ENCODE measurements around the gene SPHK1. TPM values are rescaled to one million over a fixed set of nuclear protein-coding genes. Genes with fewer than 3 reads are reported as not detected.

Gene SPHK1
- total RNA-seq, 1 donor from 2014 or later: 54.5 TPM

- DNase-seq (ENCODE audit: low read depth): no peak
- TF ChIP-seq CTCF (conservative IDR thresholded peaks at IDR 0.05; ENCODE audit: low read depth, low read length): peak; percentile 66
- peak overlapping the region; percentile 64 for H3K4me3 ChIP-seq (ENCODE audit: low read depth, low read length)
These were observed 1.7 kb downstream of the SPHK1 start for GRCh38 chr17:76385892-76386786.

GRCh38 chr17:76386966-76387765 lies 2.8 kb downstream of the SPHK1 start:
- H3K4me3 ChIP-seq (ENCODE audit: low read depth, low read length): no peak overlapping the region
- no peak for DNase-seq (ENCODE audit: low read depth)
- no peak for TF ChIP-seq CTCF (conservative IDR thresholded peaks at IDR 0.05; ENCODE audit: low read depth, low read length)

DNA sequence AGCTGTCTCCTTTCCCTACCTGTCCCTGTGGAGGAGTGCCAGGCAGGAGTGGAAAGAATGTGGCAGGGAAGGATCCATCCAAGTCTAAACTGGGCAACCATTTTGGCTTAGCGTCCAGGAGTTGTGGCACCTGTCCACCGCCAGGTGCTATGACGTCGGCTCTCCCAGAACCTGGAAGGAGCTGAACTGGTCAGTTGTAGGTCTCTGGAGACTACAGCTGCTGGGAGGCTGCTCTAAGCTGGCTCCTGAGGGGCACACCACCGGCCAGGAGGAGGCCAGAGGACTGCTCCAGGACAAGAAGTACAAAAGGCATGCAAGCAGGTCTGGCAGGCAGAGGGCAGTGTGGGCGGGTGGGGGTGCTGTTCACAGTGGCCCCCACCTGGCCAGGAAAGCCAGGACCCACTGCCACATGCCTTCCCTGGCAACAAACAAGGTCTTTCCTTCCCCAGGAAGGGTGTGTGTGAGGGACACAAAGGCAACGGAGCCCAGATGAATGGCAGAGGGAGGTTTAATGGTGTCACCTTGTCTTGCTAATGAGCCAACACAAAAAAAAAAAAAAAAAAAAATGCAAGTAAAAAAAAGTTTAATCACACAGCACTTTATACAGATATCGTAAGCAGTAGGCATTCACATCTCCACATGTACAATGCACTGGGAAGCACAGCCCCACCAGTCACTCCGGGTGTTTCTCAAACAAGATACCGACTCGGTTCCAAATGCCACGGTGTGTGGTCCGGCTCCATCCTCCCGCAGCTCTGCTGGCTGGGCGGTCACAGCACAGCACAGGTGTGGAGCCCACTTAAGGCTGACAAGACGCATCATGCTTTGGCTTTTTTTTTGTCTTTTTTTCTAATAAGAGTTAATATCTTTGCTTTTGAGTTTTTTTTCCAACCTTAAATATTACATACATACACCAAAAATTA lies 4.8 kb downstream of the SPHK1 start:
- no peak for DNase-seq (ENCODE audit: low read depth)
- TF ChIP-seq CTCF (conservative IDR thresholded peaks at IDR 0.05; ENCODE audit: low read depth, low read length): peak; percentile 17
- H3K4me3 ChIP-seq (ENCODE audit: low read depth, low read length): no peak overlapping the region

DNA sequence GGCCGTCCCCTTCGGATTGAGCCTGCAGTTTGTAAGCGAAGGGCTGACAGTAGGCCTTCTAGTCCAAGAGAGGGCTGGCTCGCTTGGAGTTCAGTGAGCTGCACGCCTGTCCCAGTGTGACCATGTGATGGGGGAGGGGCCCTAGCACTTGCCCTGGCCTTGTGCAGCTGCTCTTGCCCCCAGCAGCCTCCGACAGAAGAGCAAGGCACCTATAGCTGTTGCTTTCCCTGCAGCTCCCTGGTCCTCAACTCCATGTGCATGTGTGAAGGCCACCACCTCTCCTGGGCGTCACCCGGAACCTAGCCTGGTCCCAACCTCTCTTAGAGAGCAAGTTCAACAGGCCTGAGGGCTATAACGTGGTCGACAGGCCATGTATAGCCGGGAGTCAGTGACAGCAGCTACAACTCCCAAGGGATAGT lies 5.6 kb downstream of the SPHK1 start:
- no peak overlapping the region for H3K4me3 ChIP-seq (ENCODE audit: low read depth, low read length)
- no peak for DNase-seq (ENCODE audit: low read depth)
- no peak for TF ChIP-seq CTCF (conservative IDR thresholded peaks at IDR 0.05; ENCODE audit: low read depth, low read length)

DNA sequence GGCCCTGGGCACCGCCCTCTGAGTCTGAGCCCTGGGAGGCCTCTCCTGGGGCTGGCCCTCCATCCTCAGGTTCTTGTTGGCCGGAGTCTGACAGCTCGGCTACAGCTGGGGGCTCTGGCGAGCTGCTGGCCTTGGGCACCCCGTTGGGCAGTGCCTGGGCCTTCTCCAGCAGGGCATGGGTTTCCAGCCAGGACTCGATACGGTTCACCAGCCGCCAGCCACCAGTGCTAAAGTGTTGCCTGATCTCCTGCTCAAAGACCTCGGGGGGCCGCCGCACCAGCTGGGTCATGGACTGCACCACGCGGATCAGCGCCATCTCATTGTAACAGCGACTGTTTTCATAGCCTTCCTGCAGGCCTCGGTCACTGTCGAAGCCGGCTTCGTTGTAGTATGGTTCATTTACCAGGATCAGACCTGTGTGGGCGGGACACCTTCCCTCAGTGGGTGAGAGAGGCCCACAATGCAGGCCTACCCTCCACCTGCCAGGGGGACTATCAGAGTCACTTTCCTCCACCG lies 6.8 kb downstream of the SPHK1 start:
- H3K4me3 ChIP-seq (ENCODE audit: low read depth, low read length): no peak overlapping the region
- no peak for TF ChIP-seq CTCF (conservative IDR thresholded peaks at IDR 0.05; ENCODE audit: low read depth, low read length)
- DNase-seq (ENCODE audit: low read depth): no peak

GRCh38 chr17:76394166-76394565 lies 9.8 kb downstream of the SPHK1 start:
- no peak for TF ChIP-seq CTCF (conservative IDR thresholded peaks at IDR 0.05; ENCODE audit: low read depth, low read length)
- peak; percentile 86 for DNase-seq (ENCODE audit: low read depth)
- no peak overlapping the region for H3K4me3 ChIP-seq (ENCODE audit: low read depth, low read length)

Measured in epithelial cell of proximal tubule (primary cell).